Neural progenitor cell (in vitro differentiated cells): Measurements from ENCODE around the gene CPN1.

Experiments used
- EZH2 ChIP-seq: fragments of 200-600 bp; sonication (generic); IDR thresholded peaks from 2 replicates; pipeline ENCODE4 v1.6.1; 2017; ENCODE audit warnings: antibody characterized with exemption, mild to moderate bottlenecking, moderate library complexity
- EZH2phosphoT487 ChIP-seq: fragments of 200-600 bp; sonication (generic); IDR thresholded peaks from 2 replicates; pipeline ENCODE4 v1.6.1; 2017; ENCODE audit warnings: antibody characterized with exemption
- TF ChIP-seq, protein P1 (sequence below): fragments of 200-600 bp; sonication (generic); IDR thresholded peaks from 2 replicates; pipeline ENCODE4 v1.5.1; 2017; ENCODE audit warnings: antibody characterized with exemption, mild to moderate bottlenecking

DNA sequence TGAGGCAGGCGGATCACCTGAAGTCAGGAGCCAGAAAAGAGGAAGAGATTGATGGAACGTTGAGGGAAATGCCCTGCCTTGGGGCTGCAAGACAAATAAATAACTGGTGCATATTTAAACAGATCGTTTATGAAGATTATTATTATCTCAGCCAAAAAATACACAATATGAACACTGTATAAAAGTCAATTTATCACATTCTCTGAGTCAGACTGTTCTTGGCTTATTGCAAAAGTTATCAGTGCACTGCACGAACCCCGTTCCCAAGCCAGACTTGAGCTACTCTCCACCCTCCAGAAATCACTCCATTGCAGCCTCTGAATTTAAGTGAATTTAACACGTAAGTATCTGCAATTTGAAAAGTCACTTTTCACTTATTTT, 73.5 kb downstream of the CPN1 start:
- TF ChIP-seq, protein P1, sequence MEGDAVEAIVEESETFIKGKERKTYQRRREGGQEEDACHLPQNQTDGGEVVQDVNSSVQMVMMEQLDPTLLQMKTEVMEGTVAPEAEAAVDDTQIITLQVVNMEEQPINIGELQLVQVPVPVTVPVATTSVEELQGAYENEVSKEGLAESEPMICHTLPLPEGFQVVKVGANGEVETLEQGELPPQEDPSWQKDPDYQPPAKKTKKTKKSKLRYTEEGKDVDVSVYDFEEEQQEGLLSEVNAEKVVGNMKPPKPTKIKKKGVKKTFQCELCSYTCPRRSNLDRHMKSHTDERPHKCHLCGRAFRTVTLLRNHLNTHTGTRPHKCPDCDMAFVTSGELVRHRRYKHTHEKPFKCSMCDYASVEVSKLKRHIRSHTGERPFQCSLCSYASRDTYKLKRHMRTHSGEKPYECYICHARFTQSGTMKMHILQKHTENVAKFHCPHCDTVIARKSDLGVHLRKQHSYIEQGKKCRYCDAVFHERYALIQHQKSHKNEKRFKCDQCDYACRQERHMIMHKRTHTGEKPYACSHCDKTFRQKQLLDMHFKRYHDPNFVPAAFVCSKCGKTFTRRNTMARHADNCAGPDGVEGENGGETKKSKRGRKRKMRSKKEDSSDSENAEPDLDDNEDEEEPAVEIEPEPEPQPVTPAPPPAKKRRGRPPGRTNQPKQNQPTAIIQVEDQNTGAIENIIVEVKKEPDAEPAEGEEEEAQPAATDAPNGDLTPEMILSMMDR = no peak
- TF ChIP-seq EZH2phosphoT487 = no peak
- TF ChIP-seq EZH2 = no peak
